Prostate gland (tissue), 2 donors: Measurements from ENCODE around the gene ERBIN.

Source experiments
- POLR2A ChIP-seq: fragments of 450-650 bp; IDR thresholded peaks from one replicate; pipeline ENCODE4 v1.6.1; 2016; ENCODE audit warnings: antibody characterized with exemption, mild to moderate bottlenecking
- POLR2AphosphoS5 ChIP-seq: sonication (generic); formaldehyde crosslinking; IDR thresholded peaks from one replicate; pipeline ENCODE4 v1.6.1; 2017; ENCODE audit warnings: antibody characterized with exemption
- TF ChIP-seq, protein P1 (sequence below), 4 experiments: fragments of 200-600 bp in 2 of 4; fragments of 450-650 bp in 2 of 4; sonication (generic) in 2 of 4; IDR thresholded peaks; 1 replicate in 3 of 4; 2 replicates in 1 of 4; pipeline ENCODE4 v1.5.1; 2016 to 2019; ENCODE audit warnings: antibody characterized with exemption in 4 of 4, mild to moderate bottlenecking in 2 of 4, moderate library complexity in 2 of 4

DNA sequence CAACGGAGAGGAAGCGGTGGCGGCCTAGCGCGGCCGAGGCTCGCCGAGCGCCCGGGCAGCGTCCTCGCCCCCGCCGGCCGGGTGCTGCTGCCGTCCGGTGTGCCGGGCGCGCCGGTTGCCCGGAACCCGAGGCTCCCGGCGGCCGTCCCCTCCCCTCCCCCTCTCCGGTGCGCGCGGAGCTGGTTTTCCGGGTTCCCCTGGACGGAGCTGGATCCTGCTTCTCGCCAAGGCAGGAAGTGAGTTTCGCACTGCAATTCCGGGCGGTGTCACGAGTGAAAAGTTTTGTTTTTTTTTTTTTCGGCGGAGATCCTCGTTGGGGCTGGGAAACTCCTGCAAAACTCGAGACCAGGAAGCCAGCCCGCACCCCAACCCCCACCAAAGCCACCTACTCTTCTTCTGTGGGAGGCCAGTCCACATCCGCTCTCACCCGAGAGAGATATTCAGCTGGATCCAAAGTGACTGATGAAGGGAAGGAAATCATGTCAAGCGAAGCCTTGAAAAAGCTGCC is at the start of gene ERBIN:
- TF ChIP-seq, protein P1, sequence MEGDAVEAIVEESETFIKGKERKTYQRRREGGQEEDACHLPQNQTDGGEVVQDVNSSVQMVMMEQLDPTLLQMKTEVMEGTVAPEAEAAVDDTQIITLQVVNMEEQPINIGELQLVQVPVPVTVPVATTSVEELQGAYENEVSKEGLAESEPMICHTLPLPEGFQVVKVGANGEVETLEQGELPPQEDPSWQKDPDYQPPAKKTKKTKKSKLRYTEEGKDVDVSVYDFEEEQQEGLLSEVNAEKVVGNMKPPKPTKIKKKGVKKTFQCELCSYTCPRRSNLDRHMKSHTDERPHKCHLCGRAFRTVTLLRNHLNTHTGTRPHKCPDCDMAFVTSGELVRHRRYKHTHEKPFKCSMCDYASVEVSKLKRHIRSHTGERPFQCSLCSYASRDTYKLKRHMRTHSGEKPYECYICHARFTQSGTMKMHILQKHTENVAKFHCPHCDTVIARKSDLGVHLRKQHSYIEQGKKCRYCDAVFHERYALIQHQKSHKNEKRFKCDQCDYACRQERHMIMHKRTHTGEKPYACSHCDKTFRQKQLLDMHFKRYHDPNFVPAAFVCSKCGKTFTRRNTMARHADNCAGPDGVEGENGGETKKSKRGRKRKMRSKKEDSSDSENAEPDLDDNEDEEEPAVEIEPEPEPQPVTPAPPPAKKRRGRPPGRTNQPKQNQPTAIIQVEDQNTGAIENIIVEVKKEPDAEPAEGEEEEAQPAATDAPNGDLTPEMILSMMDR (IDR thresholded peaks at IDR 0.05): no peak
- TF ChIP-seq POLR2AphosphoS5: peak; percentile 78
- peak; percentile 51 for TF ChIP-seq POLR2A
